ENCODE results near the gene LEMD2. TPM values are rescaled to one million over a fixed set of nuclear protein-coding genes. Genes with fewer than 3 reads are reported as not detected.

The LEMD2 gene
- total RNA-seq, 1 experiment from 2014 or later = 62.9 TPM

- TF ChIP-seq ZNF317 (CRISPR knock-in tag; IDR thresholded peaks at IDR 0.05; ENCODE audit: borderline replicate concordance, low read depth) = no peak
- TF ChIP-seq ZNF121 (CRISPR knock-in tag; IDR thresholded peaks at IDR 0.05) = no peak
- no peak for TF ChIP-seq JAZF1 (CRISPR knock-in tag; IDR thresholded peaks at IDR 0.05)
- no peak for TF ChIP-seq ETV6 (CRISPR knock-in tag; IDR thresholded peaks at IDR 0.05)
- no peak for TF ChIP-seq RELA (CRISPR knock-in tag; IDR thresholded peaks at IDR 0.05; ENCODE audit: borderline replicate concordance)
- TF ChIP-seq ARID4B (CRISPR knock-in tag; IDR thresholded peaks at IDR 0.05; ENCODE audit: borderline replicate concordance) = no peak
- TF ChIP-seq IRF1 (CRISPR knock-in tag; IDR thresholded peaks at IDR 0.05) = no peak
- no peak for TF ChIP-seq ATF3 (CRISPR knock-in tag; conservative IDR thresholded peaks at IDR 0.05)
- TF ChIP-seq TEAD4 (CRISPR knock-in tag; IDR thresholded peaks at IDR 0.05) = no peak
- no peak for TF ChIP-seq ZNF281 (CRISPR knock-in tag; IDR thresholded peaks at IDR 0.05)
- no peaks in the 10 kb centered on the region for H3K9me3 Mint-ChIP-seq
- H3K27ac Mint-ChIP-seq = no peak overlapping the region
- ATAC-seq (no peak), DNase-seq (ENCODE audit: low spot score) (no peak)
- peaks cover 20% of the 10 kb centered on the region for H3K4me1 Mint-ChIP-seq
- no peaks in the 10 kb centered on the region; the same call in 1 of the 2 replicates for H3K27me3 Mint-ChIP-seq (ENCODE audit: low read depth)
- POLR2A ChIA-PET = no interaction called here
- CTCF ChIA-PET = interaction anchor here (1.7 kb wide), 1 partner anchor 16 kb away, joined by 4 read pairs; the partner anchor contains the start of gene UQCC2
- H3K4me3 Mint-ChIP-seq = no peak overlapping the region
- H3K36me3 Mint-ChIP-seq = no peaks in the 10 kb centered on the region
These were observed 61.8 kb downstream of the LEMD2 start for GRCh38 chr6:33727126-33727525.

- POLR2A ChIA-PET = no interaction called here
- CTCF ChIA-PET = interaction anchor here (1.2 to 1.7 kb wide), 3 partner anchors 13 to 137 kb away, joined by 3 to 4 read pairs (median 3); partner anchors contain the start of gene UQCC2
- DNase-seq (ENCODE audit: low spot score) = no peak
- Mint-ChIP-seq H3K4me1 (peaks cover 20% of the 10 kb centered on the region), H3K27ac (no peak overlapping the region), H3K9me3 (no peaks in the 10 kb centered on the region), H3K27me3 (ENCODE audit: low read depth) (no peaks in the 10 kb centered on the region; the same call in 1 of the 2 replicates), H3K36me3 (no peaks in the 10 kb centered on the region), H3K4me3 (no peak overlapping the region)
- no peak for ATAC-seq
- TF ChIP-seq RORB (CRISPR knock-in tag; IDR thresholded peaks at IDR 0.05) = no peak
- TF ChIP-seq JUN (CRISPR knock-in tag; IDR thresholded peaks at IDR 0.05) = no peak
- no peak for TF ChIP-seq ERG (CRISPR knock-in tag; IDR thresholded peaks at IDR 0.05)
- TF ChIP-seq NFATC4 (CRISPR knock-in tag; IDR thresholded peaks at IDR 0.05) = no peak
- TF ChIP-seq ZNF263 (CRISPR knock-in tag; IDR thresholded peaks at IDR 0.05; ENCODE audit: low read depth) = no peak
- no peak for TF ChIP-seq GTF2I (CRISPR knock-in tag; conservative IDR thresholded peaks at IDR 0.05)
- no peak for TF ChIP-seq RELA (CRISPR knock-in tag; IDR thresholded peaks at IDR 0.05; ENCODE audit: borderline replicate concordance)
- no peak for TF ChIP-seq ATF2 (CRISPR knock-in tag; IDR thresholded peaks at IDR 0.05; ENCODE audit: borderline replicate concordance, low read depth)
- no peak for TF ChIP-seq CREB1 (CRISPR knock-in tag; IDR thresholded peaks at IDR 0.05)
- no peak for TF ChIP-seq ATF6 (CRISPR knock-in tag; IDR thresholded peaks at IDR 0.05)
These were observed 62.2 kb downstream of the LEMD2 start for GRCh38 chr6:33726696-33727095.

All from WTC11 (cell line).